ENCODE measurements around the gene SLC66A2.
"Not testable (repeated sequence)": the region's sequence is repeated elsewhere in the genome, so short reads cannot be mapped to it uniquely, and the experiment has no call there.

SLC66A2 gene

DNA sequence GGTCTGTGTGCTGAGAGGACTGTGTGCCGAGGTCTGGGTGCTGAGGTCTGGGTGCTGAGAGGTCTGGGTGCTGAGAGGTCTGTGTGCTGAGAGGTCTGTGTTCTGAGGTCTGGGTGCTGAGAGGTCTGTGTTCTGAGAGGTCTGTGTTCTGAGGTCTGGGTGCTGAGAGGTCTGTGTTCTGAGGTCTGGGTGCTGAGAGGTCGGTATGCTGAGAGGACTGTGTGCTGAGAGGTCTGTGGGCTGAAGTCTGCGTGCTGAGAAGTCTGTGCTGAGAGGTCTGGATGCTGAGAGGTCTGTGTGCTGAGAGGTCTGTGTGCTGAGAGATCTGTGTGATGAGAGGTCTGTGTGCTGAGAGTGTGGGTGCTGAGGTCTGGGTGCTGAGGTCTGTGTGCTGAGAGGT is 85.5 kb downstream of the SLC66A2 start:
- not testable (repeated sequence) for DNase-seq (ENCODE audit: low spot score)

DNA sequence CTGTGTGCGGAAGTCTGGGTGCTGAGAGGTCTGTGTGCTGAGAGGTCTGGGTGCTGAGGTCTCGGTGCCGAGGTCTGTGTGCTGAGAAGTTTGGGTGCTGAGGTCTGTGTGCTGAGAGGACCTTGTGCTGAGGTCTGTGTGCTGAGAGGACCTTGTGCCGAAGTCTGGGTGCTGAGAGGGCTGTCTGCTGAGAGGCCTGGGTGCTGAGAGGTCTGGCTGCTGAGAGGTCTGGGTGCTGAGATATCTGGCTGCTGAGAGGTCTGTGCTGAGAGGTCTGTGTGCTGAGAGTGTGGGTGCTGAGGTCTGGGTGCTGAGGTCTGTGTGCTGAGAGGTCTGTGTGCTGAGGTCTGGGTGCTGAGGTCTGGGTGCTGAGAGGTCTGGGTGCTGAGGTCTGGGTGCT is 86.5 kb downstream of the SLC66A2 start:
- DNase-seq (ENCODE audit: low spot score): not testable (repeated sequence)

GRCh38 chr18:79864006-79864725 is 87.3 kb downstream of the SLC66A2 start:
- DNase-seq (ENCODE audit: low spot score): no peak

DNA sequence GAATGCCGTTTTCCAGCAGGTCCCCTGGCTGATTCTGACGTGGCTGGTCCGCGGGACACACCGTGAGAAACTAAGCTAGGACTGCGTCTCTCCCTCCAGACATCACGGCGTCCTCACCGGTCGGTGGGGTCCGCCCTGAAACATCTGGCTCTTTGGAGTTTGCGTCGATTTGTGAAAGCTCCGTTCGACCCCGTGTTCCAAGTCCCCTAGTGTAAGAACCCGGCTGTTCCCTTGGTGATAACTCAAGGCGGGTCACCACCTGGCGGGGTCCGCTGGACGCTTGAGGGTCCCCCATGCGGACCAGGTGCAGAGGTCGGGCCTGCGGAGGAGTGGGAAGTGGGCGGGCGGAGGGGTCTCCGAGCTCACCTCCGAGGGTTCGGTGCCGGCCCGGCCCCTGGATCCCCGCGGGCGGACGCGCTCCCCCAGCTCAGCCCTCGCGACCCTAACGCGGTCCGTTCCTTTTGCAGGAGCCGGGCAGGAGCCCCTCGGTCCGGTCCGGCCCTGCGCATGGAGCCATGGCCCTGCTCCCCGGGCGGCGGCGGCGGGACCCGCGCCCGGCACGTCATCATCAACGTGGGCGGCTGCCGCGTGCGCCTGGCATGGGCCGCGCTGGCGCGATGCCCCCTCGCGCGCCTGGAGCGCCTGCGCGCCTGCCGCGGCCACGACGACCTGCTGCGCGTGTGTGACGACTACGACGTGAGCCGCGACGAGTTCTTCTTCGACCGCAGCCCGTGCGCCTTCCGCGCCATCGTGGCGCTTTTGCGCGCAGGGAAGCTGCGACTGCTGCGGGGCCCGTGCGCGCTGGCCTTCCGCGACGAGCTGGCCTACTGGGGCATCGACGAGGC is 88.1 kb downstream of the SLC66A2 start:
- no peak for DNase-seq (ENCODE audit: low spot score)

GRCh38 chr18:79862562-79862961 is 88.9 kb downstream of the SLC66A2 start:
- DNase-seq (ENCODE audit: low spot score): no peak

DNA sequence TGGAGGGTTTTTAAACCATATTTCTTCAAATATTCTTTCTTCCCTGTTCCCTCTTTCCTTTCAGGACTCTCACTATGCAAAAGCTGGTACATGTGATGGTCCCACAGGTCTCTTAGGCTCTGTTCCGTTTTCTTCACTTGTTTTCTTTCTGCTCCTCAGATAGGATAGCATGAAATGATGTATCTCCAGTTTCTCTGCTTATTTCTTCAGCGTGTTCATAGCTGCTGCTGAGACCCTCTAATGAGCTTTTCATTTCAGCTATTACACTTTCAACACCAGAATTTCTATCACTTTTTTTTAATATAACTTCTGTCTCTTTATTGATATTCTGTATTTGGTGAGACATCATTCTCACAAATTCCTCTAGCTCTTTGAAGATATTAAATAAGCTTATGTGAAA is 89.8 kb downstream of the SLC66A2 start:
- DNase-seq (ENCODE audit: low spot score): no peak

GRCh38 chr18:79859314-79859713 is 92.1 kb downstream of the SLC66A2 start:
- DNase-seq (ENCODE audit: low spot score): no peak

DNA sequence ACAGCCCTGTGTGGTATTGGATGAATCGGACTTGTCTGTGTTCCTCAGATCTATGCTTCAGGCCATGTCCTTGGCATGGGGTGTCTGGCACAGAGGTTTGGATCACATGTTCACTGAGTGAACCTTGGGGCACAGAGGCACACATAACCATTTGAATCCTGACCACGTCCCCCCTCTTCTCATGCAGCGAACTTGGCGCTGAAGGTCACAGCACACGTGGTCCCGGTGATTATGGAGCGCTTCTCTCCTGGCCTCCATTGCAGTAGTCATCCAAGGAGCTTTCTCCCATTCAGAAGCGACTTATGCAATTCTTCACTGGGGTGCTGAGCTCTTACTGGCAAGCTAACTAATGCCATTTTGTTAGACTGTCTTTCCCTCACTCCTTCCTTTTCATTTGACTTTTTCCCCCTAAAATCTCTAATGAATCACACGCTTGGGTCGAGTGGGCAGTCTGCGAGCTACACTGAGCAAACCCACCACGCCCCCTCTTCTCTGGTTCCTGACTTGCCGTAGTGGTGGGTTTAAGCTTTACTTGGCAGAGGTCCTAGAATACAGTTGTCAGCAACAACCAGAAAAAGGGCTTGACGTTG is 94.3 kb downstream of the SLC66A2 start:
- DNase-seq (ENCODE audit: low spot score): peak; percentile 63

DNA sequence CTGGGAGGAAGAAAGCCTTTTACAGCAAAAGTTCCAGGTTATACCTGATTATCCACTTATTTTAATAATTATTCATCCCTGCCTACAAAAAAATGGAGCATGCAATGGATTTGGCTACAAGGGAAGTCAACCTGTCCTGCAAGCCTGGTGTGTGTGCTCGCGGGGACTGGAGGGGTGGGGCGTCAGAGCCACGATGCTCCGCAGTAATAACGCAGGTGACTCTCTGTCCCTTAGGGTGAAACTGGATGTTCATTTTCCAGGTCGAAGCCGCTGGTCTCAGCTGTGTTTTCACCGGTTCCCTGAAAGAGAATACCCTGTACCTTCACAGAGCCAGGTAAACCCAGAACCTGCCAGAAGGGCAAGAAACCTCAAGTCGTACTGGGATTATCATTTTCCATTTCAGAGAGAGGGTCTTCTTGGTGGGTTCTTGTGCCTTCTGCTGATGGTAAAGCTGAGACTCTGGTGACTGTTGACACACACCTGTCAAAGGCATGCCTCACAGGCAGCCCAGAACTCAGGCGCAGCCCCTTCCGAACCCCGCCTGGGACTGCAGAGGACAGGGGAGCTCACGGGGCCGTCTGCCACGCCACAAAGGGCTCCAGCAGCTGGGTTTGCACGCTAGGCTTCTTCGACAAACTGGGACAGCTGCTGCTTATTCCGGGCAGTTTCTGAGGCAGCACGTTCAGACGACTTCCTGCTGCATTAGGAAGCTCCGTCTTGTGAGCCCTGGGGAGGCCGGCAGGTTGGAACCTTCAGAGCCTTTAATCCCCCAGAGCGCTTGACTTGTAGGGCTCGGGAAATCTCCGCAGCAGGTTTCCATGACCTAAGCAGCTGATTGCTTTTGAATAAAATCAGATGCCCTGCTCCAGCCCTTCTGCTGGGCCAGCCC is 95.1 kb downstream of the SLC66A2 start:
- peak; percentile 28 for DNase-seq (ENCODE audit: low spot score)

DNA sequence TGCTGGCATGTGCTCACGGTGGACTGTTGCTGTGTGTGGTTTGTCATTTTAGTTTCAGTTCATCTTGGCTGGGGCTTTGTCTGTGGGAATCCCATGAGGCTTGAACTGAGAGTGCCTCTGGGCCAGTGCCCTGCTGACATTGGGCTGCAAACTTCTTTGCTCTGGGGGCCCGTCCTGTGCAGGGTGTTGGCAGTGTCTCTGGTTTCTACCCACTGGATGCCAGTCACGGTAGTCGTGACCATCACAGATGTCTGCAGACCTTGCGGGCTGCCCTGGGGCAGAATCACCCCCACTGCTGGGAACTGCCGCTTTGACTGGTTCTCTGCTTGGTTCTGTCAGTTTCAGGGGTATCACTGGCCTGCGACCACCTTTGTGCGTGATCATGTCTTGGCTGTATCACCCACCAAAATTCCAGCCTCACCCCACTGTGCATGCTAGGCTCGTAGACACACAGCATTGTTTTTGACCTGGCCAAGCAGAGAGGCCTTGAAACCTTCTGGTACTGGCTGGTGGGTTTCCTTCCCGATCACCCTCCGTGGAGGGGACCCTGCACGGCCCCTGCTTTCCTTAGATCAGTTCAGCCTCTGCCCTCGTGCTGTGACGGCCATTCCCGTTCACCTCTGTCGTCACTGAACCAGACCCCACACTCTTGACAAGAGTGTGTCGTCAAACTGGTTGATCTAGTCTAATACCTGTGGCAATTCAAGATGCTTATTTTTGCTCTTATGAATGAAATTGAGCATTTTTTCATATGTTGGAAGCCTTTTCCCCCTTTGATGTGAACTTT is 96.1 kb downstream of the SLC66A2 start:
- no peak for DNase-seq (ENCODE audit: low spot score)

GRCh38 chr18:79853993-79854364 is 97.5 kb downstream of the SLC66A2 start:
- DNase-seq (ENCODE audit: low spot score): no peak

DNA sequence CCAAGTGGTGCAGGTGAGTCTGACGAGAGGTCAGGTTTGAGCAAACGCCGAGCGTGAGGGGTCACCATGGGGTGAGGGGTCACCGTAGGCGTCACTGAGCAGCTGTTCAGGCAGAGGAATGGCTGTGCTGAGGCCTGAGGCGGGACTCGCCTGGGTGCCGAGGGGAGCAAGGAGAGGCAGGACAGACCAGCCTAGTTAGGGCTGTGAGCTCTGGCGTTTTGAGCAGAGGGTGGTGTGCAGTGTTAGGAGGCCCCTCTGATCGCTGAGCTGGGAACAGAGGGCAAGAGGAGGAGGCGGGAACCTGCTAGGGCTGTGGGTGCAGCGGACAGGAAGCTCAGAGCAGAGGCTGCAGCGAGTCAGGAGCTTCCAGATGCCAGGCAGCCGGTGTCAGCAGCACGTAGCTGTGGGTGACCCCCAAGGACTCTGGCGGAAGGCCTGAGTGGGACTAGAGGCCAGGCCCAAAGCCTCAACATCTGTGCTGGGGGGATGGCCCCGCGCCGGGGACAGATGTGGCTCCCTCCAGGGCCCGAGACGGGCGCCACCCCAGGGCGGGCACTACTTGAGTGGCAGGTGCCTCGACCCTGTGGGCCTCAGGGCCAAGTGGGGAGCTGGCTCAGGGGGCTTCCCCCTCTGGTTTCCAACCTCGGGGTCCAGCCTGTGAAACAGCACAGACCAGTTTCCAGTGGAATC is 98.0 kb downstream of the SLC66A2 start:
- no peak for DNase-seq (ENCODE audit: low spot score)

- no peak for DNase-seq (ENCODE audit: low spot score)
These were observed 98.7 kb downstream of the SLC66A2 start for GRCh38 chr18:79852561-79853302.
